Suppressor macrophage (primary cell): Measurements from ENCODE around the gene ADCYAP1R1.
"Not testable (repeated sequence)": the region's sequence is repeated elsewhere in the genome, so short reads cannot be mapped to it uniquely, and the experiment has no call there.

Source experiments
- DNase-seq, 4 experiments: peaks; one replicate each; pipeline ENCODE4 v3.0.0-alpha.2; 2020 to 2022

ADCYAP1R1 gene

GRCh38 chr7:31137234-31137633 is 85.1 kb downstream of the ADCYAP1R1 start:
- no peak for DNase-seq

GRCh38 chr7:31145339-31145738 is 93.2 kb downstream of the ADCYAP1R1 start:
- no peak for DNase-seq

GRCh38 chr7:31146030-31146429 is 93.9 kb downstream of the ADCYAP1R1 start:
- DNase-seq = no peak

- no peak for DNase-seq
Observed at GRCh38 chr7:31146538-31146937, 94.4 kb downstream of the ADCYAP1R1 start.

- no peak for DNase-seq
Observed at GRCh38 chr7:31151849-31152248, 99.7 kb downstream of the ADCYAP1R1 start.

- DNase-seq = not testable (repeated sequence)
Observed at GRCh38 chr7:31153318-31153717, 101.2 kb downstream of the ADCYAP1R1 start.

- DNase-seq = no peak
Observed at GRCh38 chr7:31160941-31161340, 108.8 kb downstream of the ADCYAP1R1 start.
